CD1c-positive myeloid dendritic cell (primary cell): ENCODE data around the gene AP3S1.

Experiments used
- DNase-seq: peaks from one replicate; pipeline ENCODE4 v3.0.0-alpha.2; 2016; ENCODE audit errors: extremely low spot score

The AP3S1 gene

DNA sequence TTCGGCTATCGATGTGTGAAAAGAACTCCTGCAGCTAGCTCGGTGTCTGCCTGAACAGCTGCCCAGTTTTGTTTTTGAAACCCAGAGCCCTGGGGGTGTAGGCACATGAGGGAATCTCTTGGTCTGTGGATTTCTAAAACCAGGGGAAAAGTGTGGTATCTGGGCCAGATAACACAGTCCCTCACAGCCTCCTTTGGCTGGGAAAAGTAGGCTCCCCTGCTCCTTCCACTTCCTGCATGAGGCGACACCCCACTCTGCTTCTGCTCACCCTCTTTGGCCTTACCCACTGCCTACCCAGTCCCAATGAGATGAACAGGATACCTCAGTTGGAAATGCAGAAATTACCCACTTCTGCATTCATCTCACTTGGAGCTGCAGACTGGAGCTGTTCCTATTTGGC lies 15.8 kb upstream of the AP3S1 start:
- no peak for DNase-seq

DNA sequence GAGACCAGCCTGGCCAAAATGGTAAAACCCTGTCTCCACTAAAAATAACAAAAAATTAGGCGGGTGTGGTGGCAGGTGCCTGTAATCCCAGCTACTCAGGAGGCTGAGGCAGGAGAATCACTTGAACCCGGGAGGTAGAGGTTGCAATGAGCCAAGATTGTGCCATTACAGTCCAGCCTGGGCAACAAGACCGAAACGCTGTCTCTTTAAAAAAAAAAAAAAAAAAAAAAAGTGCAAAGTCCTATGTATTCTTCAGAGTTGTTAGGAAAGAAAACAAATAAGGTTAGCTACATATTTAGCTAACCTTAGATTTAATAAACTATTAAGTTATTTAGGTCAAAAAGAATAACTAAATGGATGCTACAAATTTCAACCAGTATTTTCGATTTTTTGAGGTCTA lies 11.8 kb upstream of the AP3S1 start:
- no peak for DNase-seq

GRCh38 chr5:115831163-115831768 lies 10.5 kb upstream of the AP3S1 start:
- peak; percentile 67 for DNase-seq

GRCh38 chr5:115835481-115835880 lies 6.3 kb upstream of the AP3S1 start:
- no peak for DNase-seq

DNA sequence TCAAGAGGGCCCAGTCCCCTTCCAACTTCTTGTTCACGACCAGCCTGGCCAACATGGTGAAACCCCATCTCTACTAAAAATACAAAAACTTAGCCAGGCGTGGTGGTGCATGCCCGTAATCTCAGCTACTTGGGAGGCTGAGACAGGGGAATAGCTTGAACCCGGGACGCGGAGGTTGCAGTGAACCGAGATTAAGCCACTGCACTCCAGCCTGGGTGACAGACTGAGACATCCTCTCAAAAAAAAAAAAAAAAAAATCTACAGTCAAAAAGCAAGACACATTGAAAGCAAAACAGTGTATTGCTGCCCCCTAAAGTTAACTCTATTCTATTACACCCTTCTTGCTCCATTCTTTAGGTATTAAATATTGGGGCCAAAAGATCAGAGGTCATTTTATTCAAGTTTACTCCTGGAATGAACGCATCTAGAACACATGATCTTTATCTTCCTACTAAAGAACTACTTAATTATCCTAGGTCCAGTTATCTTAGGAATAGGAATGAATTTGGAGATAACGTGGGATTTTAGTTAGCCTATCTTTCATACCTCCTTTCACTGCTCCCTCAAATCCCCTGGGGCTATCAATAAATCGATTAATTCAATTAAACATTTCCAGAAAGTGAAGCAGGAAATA lies 2.7 kb upstream of the AP3S1 start:
- peak; percentile 64 for DNase-seq

- DNase-seq: no peak
Measured at GRCh38 chr5:115840873-115841272, 862 bp upstream of the AP3S1 start.

GRCh38 chr5:115842089-115842935 lies 577 bp downstream of the AP3S1 start:
- no peak for DNase-seq

GRCh38 chr5:115842952-115843351 lies 1.2 kb downstream of the AP3S1 start:
- DNase-seq: peak; percentile 3

DNA sequence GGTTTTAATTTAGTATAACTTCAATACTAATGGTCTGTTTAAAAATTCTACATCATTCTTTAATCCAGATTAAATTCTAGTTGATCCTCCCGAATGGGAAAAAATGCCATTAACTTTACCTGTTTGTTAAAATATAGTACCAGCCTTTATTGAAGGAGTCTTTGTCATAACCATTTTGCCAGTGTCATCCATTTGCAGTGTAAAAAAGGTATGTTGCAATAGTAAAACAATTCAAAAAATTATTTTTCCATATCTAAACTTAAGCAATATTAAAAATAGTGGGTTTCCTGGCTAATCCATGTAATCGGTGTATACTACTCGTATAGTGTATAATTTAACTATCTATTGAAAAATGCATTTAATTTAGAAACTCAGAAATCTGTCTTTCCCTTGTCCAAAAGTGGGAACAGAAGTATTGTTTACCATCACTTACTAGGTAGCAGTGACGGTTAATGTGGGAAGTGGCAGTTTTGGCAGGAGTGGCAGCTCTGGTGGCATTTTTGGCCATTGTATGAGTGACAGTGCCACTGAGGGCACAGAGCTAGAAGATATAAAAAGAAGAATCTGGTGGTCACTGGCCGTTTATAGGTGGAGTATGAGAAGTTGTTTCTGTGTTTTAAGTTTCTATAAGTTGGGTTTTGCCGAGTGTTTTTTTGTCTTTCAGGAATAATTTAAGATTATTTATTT lies 1.9 kb downstream of the AP3S1 start:
- DNase-seq: peak; percentile 26

GRCh38 chr5:115844321-115844817 lies 2.6 kb downstream of the AP3S1 start:
- DNase-seq: no peak

DNA sequence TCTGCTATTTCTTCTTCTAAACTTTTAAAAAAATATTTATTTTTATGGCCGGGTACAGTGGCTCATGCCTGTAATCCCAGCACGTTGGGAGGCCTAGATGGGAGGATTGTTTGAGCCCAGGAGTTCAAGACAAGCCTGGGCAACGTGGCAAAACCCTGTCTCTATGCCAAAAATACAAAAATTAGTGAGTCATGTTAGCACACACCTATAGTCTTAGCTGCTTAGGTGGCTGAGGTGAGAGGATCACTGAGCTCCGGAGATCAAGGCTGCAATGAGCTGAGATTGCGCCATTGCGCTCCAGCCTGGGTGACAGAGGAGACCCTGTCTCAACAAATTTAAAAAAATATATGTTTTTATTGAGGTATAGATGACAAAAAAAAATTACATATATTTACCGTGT lies 5.6 kb downstream of the AP3S1 start:
- no peak for DNase-seq

DNA sequence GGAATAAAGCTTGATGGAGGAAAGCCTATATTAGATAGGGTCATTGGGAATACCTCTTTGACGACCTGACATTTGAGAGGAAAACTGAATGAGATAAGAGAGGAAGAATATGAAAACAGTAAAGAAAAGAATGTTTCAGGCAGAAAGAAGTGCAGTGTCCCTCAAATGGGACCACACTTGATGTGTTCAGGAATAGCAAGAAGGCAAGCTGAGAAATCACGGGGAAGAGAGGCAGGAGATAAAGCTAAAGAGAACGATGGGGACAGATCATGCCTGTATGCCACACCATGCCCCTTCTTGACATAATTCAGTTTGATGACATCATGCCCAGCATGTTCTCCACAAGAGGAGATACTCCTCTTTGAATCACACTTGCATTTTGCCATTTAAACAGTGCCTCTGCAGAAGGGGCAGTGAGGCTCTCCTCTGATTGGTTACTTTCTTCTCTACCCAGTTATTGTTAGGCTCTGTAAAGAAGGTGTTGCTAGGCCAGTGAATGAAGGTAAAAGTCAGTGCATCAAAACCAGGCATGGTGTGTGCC lies 7.6 kb downstream of the AP3S1 start:
- no peak for DNase-seq

DNA sequence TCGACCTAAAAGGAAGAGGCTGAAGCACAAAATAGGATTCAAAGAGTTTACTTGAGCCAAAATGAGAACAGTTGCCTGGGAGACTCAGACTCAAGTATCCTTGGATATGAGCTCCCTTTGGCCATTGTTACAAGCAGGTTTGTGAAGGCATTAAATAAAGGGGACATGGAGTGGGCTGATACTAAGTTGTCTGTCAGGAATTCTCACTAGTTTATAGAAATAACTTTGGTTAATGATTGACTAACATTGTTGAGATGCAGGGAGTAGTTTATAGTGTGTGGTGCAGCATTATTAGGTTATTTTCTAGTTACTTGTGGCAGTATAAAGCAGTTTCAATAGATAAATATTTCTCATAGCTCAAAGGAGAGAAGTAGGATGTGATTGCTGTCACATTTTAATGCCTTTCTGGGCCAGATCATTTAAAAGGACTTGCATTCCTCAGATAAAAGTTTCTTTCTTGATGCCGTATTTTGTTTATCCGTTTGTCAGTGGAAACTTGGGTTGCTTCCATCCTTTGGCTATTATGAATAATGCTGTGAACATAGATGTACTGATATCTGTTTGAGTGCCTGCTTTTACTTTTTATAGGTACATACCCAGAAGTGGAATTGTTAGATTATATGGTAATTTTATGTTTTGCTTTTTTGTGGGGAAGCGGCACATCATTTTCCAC lies 9.1 kb downstream of the AP3S1 start:
- no peak for DNase-seq

DNA sequence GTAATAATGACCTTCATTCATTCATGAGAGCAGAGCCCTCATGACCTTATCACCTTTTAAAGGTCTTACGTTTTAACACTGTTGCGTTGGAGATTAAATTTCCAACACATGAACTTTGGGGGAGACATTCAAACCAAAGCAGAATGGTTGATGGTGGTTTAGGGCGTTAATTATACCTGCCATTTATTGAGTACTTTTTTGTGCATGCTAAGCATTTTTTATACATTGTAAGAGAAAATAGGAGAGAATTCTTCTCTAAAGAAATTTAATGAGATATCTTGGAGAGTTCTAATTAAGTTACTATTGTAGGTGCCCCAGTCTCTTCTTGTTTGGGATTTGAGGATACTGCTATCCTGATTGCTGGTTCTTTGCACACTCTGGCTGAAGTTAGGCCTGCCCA lies 12.4 kb downstream of the AP3S1 start:
- DNase-seq: no peak

GRCh38 chr5:115855959-115856358 lies 14.2 kb downstream of the AP3S1 start:
- peak; percentile 7 for DNase-seq

GRCh38 chr5:115857057-115857479 lies 15.3 kb downstream of the AP3S1 start:
- DNase-seq: no peak

- no peak for DNase-seq
Measured at GRCh38 chr5:115857626-115858349, 16.1 kb downstream of the AP3S1 start.

DNA sequence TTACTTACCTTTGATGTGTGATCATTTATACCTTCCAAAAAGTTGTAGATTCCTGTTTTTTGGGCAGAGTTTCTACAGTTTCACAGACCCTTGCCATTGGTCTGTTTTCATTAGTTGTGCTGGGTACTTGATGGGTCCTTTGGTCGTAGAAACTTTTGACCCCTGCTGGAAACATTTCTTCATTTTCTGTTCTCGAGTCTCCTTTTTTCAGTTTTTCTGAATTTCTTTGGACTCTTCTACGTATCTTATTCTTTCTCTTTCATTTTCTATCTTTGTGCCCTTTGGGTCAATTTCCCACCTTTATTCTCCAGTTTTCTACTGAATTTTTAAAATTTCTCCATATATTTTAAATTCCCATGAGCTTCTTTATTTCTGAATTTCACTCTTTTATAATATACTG lies 16.7 kb downstream of the AP3S1 start:
- no peak for DNase-seq

DNA sequence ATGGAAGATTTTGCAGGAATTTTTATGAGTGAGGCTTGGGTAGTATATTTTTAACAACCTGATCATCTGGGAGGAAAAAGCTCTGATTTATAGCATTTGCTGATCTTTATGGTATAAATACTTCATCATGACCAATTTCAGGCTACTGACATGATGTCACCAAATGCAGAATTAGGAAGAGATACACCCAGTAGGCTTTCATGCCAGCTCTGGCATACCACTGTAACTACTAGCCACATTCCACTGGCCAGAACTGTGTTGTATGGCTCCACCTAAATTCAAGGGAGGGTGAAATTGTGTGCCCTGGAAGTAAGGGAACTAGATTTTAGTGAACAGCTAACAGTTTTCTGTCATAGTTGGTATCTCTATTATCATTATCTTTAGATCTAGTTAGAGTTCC lies 17.6 kb downstream of the AP3S1 start:
- DNase-seq: no peak

DNA sequence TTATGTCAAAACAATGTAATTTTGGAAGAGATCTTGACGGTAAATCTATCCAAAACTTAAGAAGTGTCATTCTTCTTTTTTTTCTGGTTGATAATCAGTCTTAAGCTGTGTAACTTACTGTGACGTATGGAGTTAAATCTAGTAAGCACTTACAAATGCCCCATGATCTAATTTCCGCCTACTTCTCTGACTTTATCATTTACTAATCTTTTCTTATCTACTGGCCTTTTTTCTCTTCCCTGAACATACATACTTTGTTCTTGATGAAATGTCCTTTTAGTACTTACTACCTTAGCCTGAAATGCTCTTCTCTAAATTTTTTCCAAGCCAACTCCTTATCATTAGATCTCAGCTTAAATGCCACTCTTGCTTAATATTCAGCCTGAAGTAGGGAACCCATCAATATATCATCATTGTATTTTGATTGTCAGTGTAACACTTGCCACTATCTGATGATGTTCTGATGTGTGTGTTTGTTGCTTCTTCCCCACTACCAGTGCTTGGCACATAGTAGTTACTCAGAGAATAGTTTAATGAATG lies 27.6 kb downstream of the AP3S1 start:
- DNase-seq: no peak
